C4-2B (cell line): ENCODE measurements around the gene HOXD11.

Experiments used
- H3K27ac ChIP-seq: fragments of 450-650 bp; 2 replicates; pipeline ENCODE4 v1.5.1; 2017
- CTCF ChIP-seq: fragments of 450-650 bp; conservative IDR thresholded peaks from 2 replicates; pipeline ENCODE4 v1.5.1; 2017; ENCODE audit warnings: mild to moderate bottlenecking
- ZFX ChIP-seq: fragments of 450-650 bp; IDR thresholded peaks from 2 replicates; pipeline ENCODE4 v1.6.1; 2017

HOXD11 gene

GRCh38 chr2:176088048-176088936 lies 18.8 kb upstream of the HOXD11 start:
- H3K27ac ChIP-seq = no peak overlapping the region
- TF ChIP-seq ZFX (no peak), CTCF (peak; percentile 90)

- TF ChIP-seq ZFX (no peak), CTCF (no peak)
- H3K27ac ChIP-seq = no peak overlapping the region
Measured at GRCh38 chr2:176088937-176089842, 17.9 kb upstream of the HOXD11 start.

GRCh38 chr2:176089843-176090395 lies 17.2 kb upstream of the HOXD11 start:
- no peak overlapping the region for H3K27ac ChIP-seq
- TF ChIP-seq CTCF = no peak
- TF ChIP-seq ZFX = no peak

GRCh38 chr2:176090862-176091261 lies 16.2 kb upstream of the HOXD11 start:
- TF ChIP-seq ZFX = no peak
- TF ChIP-seq CTCF = no peak
- no peak overlapping the region for H3K27ac ChIP-seq

- TF ChIP-seq CTCF (no peak), ZFX (no peak)
- H3K27ac ChIP-seq = no peak overlapping the region
Measured at GRCh38 chr2:176091329-176092258, 15.5 kb upstream of the HOXD11 start.

- TF ChIP-seq ZFX (0 out of 2 replicates have a peak, but pooled peaks have one; percentile 28), CTCF (no peak)
- H3K27ac ChIP-seq = peak within 1 kb of the TSS; percentile 34
Measured at GRCh38 chr2:176092270-176093144, 14.6 kb upstream of the HOXD11 start, which contains the start of gene HOXD13. Gene HOXD13 (plus strand): TSS chr2:176092721. CDS start chr2:176092891, 170 bp downstream.
